Muscle of leg (tissue), 11 donors: ENCODE data around the gene CCSER2. TPM values are rescaled to one million over a fixed set of nuclear protein-coding genes. Genes with fewer than 3 reads are reported as not detected.
A peak's percentile ranks its signal among the peaks of the same experiment; 100 is the strongest.
"Not testable (repeated sequence)": the region's sequence is repeated elsewhere in the genome, so short reads cannot be mapped to it uniquely, and the experiment has no call there.

ENCODE experiments used
- DNase-seq: peaks from one replicate; pipeline ENCODE4 v3.0.0; 2013
- H3K27ac ChIP-seq: one replicate; pipeline ENCODE4 v1.5.1; 2013; ENCODE audit warnings: mild to moderate bottlenecking, low read length, control low read depth
- H3K27me3 ChIP-seq: one replicate; pipeline ENCODE4 v1.6.1; 2013; ENCODE audit warnings: low read length; ENCODE audit not compliant: control insufficient read depth, insufficient read depth
- H3K36me3 ChIP-seq: one replicate; pipeline ENCODE4 v1.6.1; 2013; ENCODE audit warnings: low read length; ENCODE audit not compliant: control insufficient read depth, insufficient read depth
- H3K4me1 ChIP-seq: one replicate; pipeline ENCODE4 v1.6.1; 2013; ENCODE audit warnings: low read length; ENCODE audit not compliant: control insufficient read depth, insufficient read depth
- H3K4me3 ChIP-seq: one replicate; pipeline ENCODE4 v1.5.1; 2013; ENCODE audit warnings: low read length, control low read depth
- H3K9me3 ChIP-seq: replicated peaks from 2 replicates; pipeline ENCODE4 v1.6.1; 2013; ENCODE audit warnings: low read depth, low read length; ENCODE audit not compliant: control insufficient read depth
- WGBS: methylation state at CpG from one replicate; pipeline ENCODE4 v1.1.5; 2013; ENCODE audit warnings: missing lambda C conversion rate; ENCODE audit not compliant: insufficient coverage; 5-methylcytosine and 5-hydroxymethylcytosine counted together
- polyA plus RNA-seq, 8 donors: library from polyadenylated mRNA; unstranded; fragments of 120-200 nt; gene quantifications; one replicate each; pipeline versions ENCODE4 v1.2.1 to v1.2.3, GENCODE V29; 2013; ENCODE audit warnings: inconsistent platforms in 1 of 8, low replicate concordance in 1 of 8; ENCODE audit not compliant: insufficient read length in 8 of 8, insufficient read depth in 1 of 8
- total RNA-seq: library from RNA; stranded (reverse); fragments of 120-200 nt; gene quantifications from one replicate; pipeline ENCODE4 v1.2.4, GENCODE V29; 2013

Gene CCSER2
- total and polyA plus RNA-seq, 9 donors, result 29.1 to 44.1 (median 37.2) TPM

GRCh38 chr10:84341538-84341856, 13.1 kb downstream of the CCSER2 start:
- peaks cover 4% of the 10 kb centered on the region for H3K4me1 ChIP-seq
- H3K4me3 ChIP-seq, result no peak overlapping the region
- H3K36me3 ChIP-seq, result no peaks in the 10 kb centered on the region
- H3K9me3 ChIP-seq, result no peaks in the 10 kb centered on the region
- no peak for DNase-seq
- no peak overlapping the region for H3K27ac ChIP-seq
- no CpG with 5 or more reads among the region's 1 CpG for WGBS
- H3K27me3 ChIP-seq, result no peaks in the 10 kb centered on the region

- no peaks in the 10 kb centered on the region for H3K36me3 ChIP-seq
- H3K4me1 ChIP-seq, result no peaks in the 10 kb centered on the region
- DNase-seq, result no peak
- no peak overlapping the region for H3K4me3 ChIP-seq
- H3K27me3 ChIP-seq, result no peaks in the 10 kb centered on the region
- H3K9me3 ChIP-seq, result no peaks in the 10 kb centered on the region
- H3K27ac ChIP-seq, result no peak overlapping the region
- no CpG with 5 or more reads among the region's 1 CpG for WGBS
These were observed 13.6 kb downstream of the CCSER2 start for GRCh38 chr10:84341983-84342382.

- DNase-seq, result no peak
- no peaks in the 10 kb centered on the region for H3K27me3 ChIP-seq
- no peaks in the 10 kb centered on the region for H3K9me3 ChIP-seq
- H3K27ac ChIP-seq, result no peak overlapping the region
- H3K4me3 ChIP-seq, result no peak overlapping the region
- H3K4me1 ChIP-seq, result no peaks in the 10 kb centered on the region
- 95% methylated on average over 4 of the region's 6 CpGs for WGBS
- no peaks in the 10 kb centered on the region for H3K36me3 ChIP-seq
These were observed 14.2 kb downstream of the CCSER2 start for GRCh38 chr10:84342584-84342983.

GRCh38 chr10:84343831-84344230, 15.4 kb downstream of the CCSER2 start:
- WGBS, result no CpG with 5 or more reads among the region's 1 CpG
- Histone ChIP-seq H3K27me3 (no peaks in the 10 kb centered on the region), H3K4me1 (no peaks in the 10 kb centered on the region), H3K27ac (no peak overlapping the region), H3K9me3 (no peaks in the 10 kb centered on the region), H3K36me3 (no peaks in the 10 kb centered on the region), H3K4me3 (no peak overlapping the region)
- no peak for DNase-seq

- H3K36me3 ChIP-seq, result no peaks in the 10 kb centered on the region
- H3K4me1 ChIP-seq, result no peaks in the 10 kb centered on the region
- no peak for DNase-seq
- no peak overlapping the region for H3K27ac ChIP-seq
- H3K9me3 ChIP-seq, result no peaks in the 10 kb centered on the region
- no peak overlapping the region for H3K4me3 ChIP-seq
- H3K27me3 ChIP-seq, result no peaks in the 10 kb centered on the region
- WGBS, result 79% methylated on average over 1 of the region's 4 CpGs
These were observed 16.1 kb downstream of the CCSER2 start for GRCh38 chr10:84344526-84344925.

GRCh38 chr10:84347575-84348002, 19.2 kb downstream of the CCSER2 start:
- DNase-seq, H3K4me3 ChIP-seq, H3K27me3 ChIP-seq, H3K27ac ChIP-seq, H3K9me3 ChIP-seq, H3K36me3 ChIP-seq, H3K4me1 ChIP-seq: not testable (repeated sequence)
- 100% methylated on average over 16 of the region's 31 CpGs for WGBS

GRCh38 chr10:84348447-84348846, 20.1 kb downstream of the CCSER2 start:
- Histone ChIP-seq H3K9me3 (no peaks in the 10 kb centered on the region), H3K4me1 (no peaks in the 10 kb centered on the region), H3K27ac (no peak overlapping the region), H3K27me3 (no peaks in the 10 kb centered on the region), H3K4me3 (no peak overlapping the region), H3K36me3 (no peaks in the 10 kb centered on the region)
- no CpG with 5 or more reads among the region's 4 CpGs for WGBS
- DNase-seq, result peak; percentile 38

GRCh38 chr10:84348860-84349259, 20.5 kb downstream of the CCSER2 start:
- 33% methylated on average over 1 of the region's 2 CpGs for WGBS
- Histone ChIP-seq H3K4me1 (no peaks in the 10 kb centered on the region), H3K27me3 (no peaks in the 10 kb centered on the region), H3K36me3 (no peaks in the 10 kb centered on the region), H3K4me3 (no peak overlapping the region), H3K9me3 (no peaks in the 10 kb centered on the region), H3K27ac (peak overlapping the region; percentile 64)
- peak; percentile 61 for DNase-seq

GRCh38 chr10:84352251-84352842, 24.0 kb downstream of the CCSER2 start:
- H3K27ac ChIP-seq, result no peak overlapping the region
- peak; percentile 19 for DNase-seq
- no peak overlapping the region for H3K4me3 ChIP-seq
- WGBS, result no CpG with 5 or more reads among the region's 7 CpGs
- no peaks in the 10 kb centered on the region for H3K36me3 ChIP-seq
- no peaks in the 10 kb centered on the region for H3K27me3 ChIP-seq
- H3K9me3 ChIP-seq, result no peaks in the 10 kb centered on the region
- H3K4me1 ChIP-seq, result no peaks in the 10 kb centered on the region

- Histone ChIP-seq H3K36me3 (no peaks in the 10 kb centered on the region), H3K9me3 (no peaks in the 10 kb centered on the region), H3K27me3 (no peaks in the 10 kb centered on the region), H3K27ac (no peak overlapping the region), H3K4me3 (no peak overlapping the region), H3K4me1 (no peaks in the 10 kb centered on the region)
- DNase-seq, result no peak
- WGBS, result 95% methylated on average over 4 of the region's 11 CpGs
These were observed 24.8 kb downstream of the CCSER2 start for GRCh38 chr10:84353052-84353803.
